ENCODE measurements around the gene KCNQ1.

- no peak for TF ChIP-seq CTCF (IDR thresholded peaks at IDR 0.05)
- no peak for TF ChIP-seq POLR2A (IDR thresholded peaks at IDR 0.05)
These were observed 113.6 kb downstream of the KCNQ1 start for GRCh38 chr11:2558397-2558796.

Data from body of pancreas (tissue), 4 donors.